Cardiac fibroblast (primary cell): ENCODE measurements around the gene DSG2.
"Not testable (repeated sequence)": the region's sequence is repeated elsewhere in the genome, so short reads cannot be mapped to it uniquely, and the experiment has no call there.

Source experiments
- DNase-seq, 2 donors: peaks; one replicate each; pipeline versions ENCODE4 v3.0.0 to v3.0.0-alpha.2; 2010; ENCODE audit warnings: low read depth in 2 of 2
- H3K4me3 ChIP-seq, 2 donors: replicated peaks in 1 of 2; 1 replicate in 1 of 2; 2 replicates in 1 of 2; pipeline ENCODE4 v1.5.1; 2011; ENCODE audit warnings: low read depth in 2 of 2, low read length in 2 of 2, mild to moderate bottlenecking in 2 of 2, moderate library complexity in 1 of 2
- TF ChIP-seq, protein P1 (sequence below): IDR thresholded peaks from one replicate; pipeline ENCODE4 v1.5.1; 2011; ENCODE audit warnings: low read depth, mild to moderate bottlenecking, low read length, inconsistent platforms

Gene DSG2

GRCh38 chr18:31491586-31491985 is 6.4 kb upstream of the DSG2 start:
- no peak for DNase-seq
- H3K4me3 ChIP-seq: no peak overlapping the region
- TF ChIP-seq, protein P1, sequence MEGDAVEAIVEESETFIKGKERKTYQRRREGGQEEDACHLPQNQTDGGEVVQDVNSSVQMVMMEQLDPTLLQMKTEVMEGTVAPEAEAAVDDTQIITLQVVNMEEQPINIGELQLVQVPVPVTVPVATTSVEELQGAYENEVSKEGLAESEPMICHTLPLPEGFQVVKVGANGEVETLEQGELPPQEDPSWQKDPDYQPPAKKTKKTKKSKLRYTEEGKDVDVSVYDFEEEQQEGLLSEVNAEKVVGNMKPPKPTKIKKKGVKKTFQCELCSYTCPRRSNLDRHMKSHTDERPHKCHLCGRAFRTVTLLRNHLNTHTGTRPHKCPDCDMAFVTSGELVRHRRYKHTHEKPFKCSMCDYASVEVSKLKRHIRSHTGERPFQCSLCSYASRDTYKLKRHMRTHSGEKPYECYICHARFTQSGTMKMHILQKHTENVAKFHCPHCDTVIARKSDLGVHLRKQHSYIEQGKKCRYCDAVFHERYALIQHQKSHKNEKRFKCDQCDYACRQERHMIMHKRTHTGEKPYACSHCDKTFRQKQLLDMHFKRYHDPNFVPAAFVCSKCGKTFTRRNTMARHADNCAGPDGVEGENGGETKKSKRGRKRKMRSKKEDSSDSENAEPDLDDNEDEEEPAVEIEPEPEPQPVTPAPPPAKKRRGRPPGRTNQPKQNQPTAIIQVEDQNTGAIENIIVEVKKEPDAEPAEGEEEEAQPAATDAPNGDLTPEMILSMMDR: no peak

DNA sequence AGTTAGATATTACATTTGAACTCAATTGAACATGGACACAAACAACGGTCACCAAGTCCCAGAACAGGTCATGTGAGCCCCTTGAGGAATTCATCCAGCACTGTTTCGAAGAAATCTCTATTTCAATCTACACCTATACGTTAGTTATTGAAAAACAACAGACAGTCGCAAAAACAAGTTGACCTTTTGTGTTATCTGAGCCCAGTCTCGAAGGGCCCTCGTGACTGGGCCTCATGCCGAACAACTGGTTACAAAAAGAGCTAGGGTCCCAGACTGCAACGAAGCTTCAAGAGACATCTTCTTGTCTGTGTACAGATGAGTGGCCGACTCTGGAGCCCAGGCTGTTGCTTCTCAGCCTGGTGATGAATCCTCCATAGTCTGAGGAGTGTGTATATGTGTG is 5.3 kb upstream of the DSG2 start:
- no peak overlapping the region for H3K4me3 ChIP-seq
- no peak for DNase-seq
- TF ChIP-seq, protein P1: no peak

DNA sequence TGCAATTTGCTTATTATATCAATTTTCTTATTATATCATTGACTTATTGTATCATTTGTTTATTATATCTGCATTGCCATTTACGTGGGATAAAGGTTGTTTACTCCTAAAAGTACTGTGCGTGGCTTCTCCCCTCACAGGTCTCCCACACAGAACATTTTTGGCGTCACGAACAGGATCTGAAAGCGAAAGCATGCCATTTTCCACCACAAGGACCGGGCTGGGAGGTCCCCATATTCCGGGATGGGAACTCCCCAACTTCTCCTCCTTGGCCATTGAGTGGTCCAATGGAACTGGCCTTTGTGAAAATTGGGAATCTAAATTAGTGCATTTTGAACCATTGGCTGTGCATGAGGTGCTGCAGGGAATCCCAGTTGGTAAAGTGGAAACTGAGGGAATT is 4.8 kb upstream of the DSG2 start:
- TF ChIP-seq, protein P1: no peak
- no peak for DNase-seq

GRCh38 chr18:31493941-31494340 is 4.0 kb upstream of the DSG2 start:
- H3K4me3 ChIP-seq: no peak overlapping the region
- DNase-seq: no peak
- TF ChIP-seq, protein P1: no peak

More for the DNA sequence above, 4.8 kb upstream of the DSG2 start:
- no peak overlapping the region for H3K4me3 ChIP-seq

GRCh38 chr18:31494705-31495244 is 3.2 kb upstream of the DSG2 start:
- not testable (repeated sequence) for H3K4me3 ChIP-seq, DNase-seq

DNA sequence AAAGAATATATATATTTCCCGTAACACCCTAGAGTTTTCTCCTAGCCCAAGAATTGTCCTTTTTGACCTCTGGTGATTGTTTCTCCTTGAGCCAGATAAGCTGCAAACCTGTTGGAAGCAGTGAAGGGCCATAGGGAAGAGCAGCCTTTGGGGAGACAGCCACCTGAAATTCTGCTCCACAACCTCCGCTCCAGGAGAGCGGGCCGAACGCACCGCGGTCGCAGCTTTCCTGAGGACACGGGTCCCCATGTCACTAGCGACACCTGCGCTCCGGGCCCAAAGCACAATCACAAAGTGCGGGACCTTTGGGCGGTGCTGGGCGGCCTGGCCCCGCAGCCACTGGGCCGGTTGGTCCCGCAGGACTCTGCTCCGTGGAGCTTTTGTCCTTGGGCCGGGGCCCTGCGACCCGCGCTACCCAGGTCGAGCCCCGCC is 557 bp upstream of the DSG2 start:
- DNase-seq: no peak
- TF ChIP-seq, protein P1: no peak
- peak overlapping the region; percentile 62 to 76 for H3K4me3 ChIP-seq

- H3K4me3 ChIP-seq: peak overlapping the region; percentile 62 to 76
- DNase-seq: peak in 1 of 2 donors; percentile 8
- TF ChIP-seq, protein P1: no peak
Observed at GRCh38 chr18:31498574-31499524, 872 bp downstream of the DSG2 start.
